Endodermal cell (in vitro differentiated cells): ENCODE data around the gene NADK. TPM values are rescaled to one million over a fixed set of nuclear protein-coding genes. Genes with fewer than 3 reads are reported as not detected.
A peak's percentile ranks its signal among the peaks of the same experiment; 100 is the strongest.

Experiments used
- DNase-seq: peaks from one replicate; pipeline ENCODE4 v3.0.0-alpha.2; 2017
- H3K27ac ChIP-seq: 2 replicates; pipeline ENCODE4 v1.5.1; 2013; ENCODE audit warnings: mild to moderate bottlenecking, low read depth, low read length, moderate library complexity
- H3K27me3 ChIP-seq: 2 replicates; pipeline ENCODE4 v1.6.1; 2013; ENCODE audit warnings: mild to moderate bottlenecking, low read length, moderate library complexity; ENCODE audit not compliant: insufficient read depth, control insufficient read depth, poor library complexity, severe bottlenecking
- H3K36me3 ChIP-seq: 2 replicates; pipeline ENCODE4 v1.7.0; 2013; ENCODE audit warnings: mild to moderate bottlenecking, low read length, moderate library complexity; ENCODE audit not compliant: control insufficient read depth, insufficient read depth
- H3K4me1 ChIP-seq: one replicate; pipeline ENCODE4 v1.7.0; 2013; ENCODE audit warnings: low read length; ENCODE audit not compliant: control insufficient read depth, insufficient read depth
- H3K4me3 ChIP-seq: 2 replicates; pipeline ENCODE4 v1.5.1; 2013; ENCODE audit warnings: mild to moderate bottlenecking, low read length, moderate library complexity
- H3K9ac ChIP-seq: 2 replicates; pipeline ENCODE4 v1.6.1; 2013; ENCODE audit warnings: mild to moderate bottlenecking, low read length, moderate library complexity; ENCODE audit not compliant: poor library complexity, severe bottlenecking; ENCODE audit errors: extremely low read depth
- H3K9me3 ChIP-seq: 2 replicates; pipeline ENCODE4 v1.6.1; 2013; ENCODE audit warnings: mild to moderate bottlenecking, low read length, moderate library complexity; ENCODE audit not compliant: control insufficient read depth
- H3K27ac Mint-ChIP-seq: 2 replicates; pipeline ENCODE4 v1.8.0; 2020; ENCODE audit warnings: mixed read lengths
- H3K27me3 Mint-ChIP-seq: 2 replicates; pipeline ENCODE4 v1.8.0; 2021; ENCODE audit warnings: mild to moderate bottlenecking, mixed read lengths; ENCODE audit not compliant: insufficient read depth
- H3K36me3 Mint-ChIP-seq: 2 replicates; pipeline ENCODE4 v1.8.0; 2020; ENCODE audit warnings: low read depth, mixed read lengths
- H3K4me1 Mint-ChIP-seq: 2 replicates; pipeline ENCODE4 v1.8.0; 2020; ENCODE audit warnings: mixed read lengths
- H3K4me3 Mint-ChIP-seq: 2 replicates; pipeline ENCODE4 v1.8.0; 2020; ENCODE audit warnings: mild to moderate bottlenecking, moderate library complexity, mixed read lengths
- H3K9me3 Mint-ChIP-seq: 2 replicates; pipeline ENCODE4 v1.8.0; 2020; ENCODE audit warnings: mild to moderate bottlenecking, mixed read lengths
- CTCF ChIP-seq: fragments of 200-600 bp; sonication (generic); conservative IDR thresholded peaks from 2 replicates; pipeline ENCODE4 v1.5.0; 2021; ENCODE audit warnings: antibody characterized with exemption, mild to moderate bottlenecking
- WGBS, 2 experiments: methylation state at CpG; one replicate each; pipeline versions ENCODE4 v1.1.5 to v1.1.7; 2013; ENCODE audit warnings: missing lambda C conversion rate in 2 of 2, mixed read lengths in 1 of 2; ENCODE audit not compliant: insufficient coverage in 1 of 2, insufficient read length in 1 of 2; 5-methylcytosine and 5-hydroxymethylcytosine counted together
- total RNA-seq, 2 donors: library from RNA; stranded (reverse); fragmentation: NEBNext Ultra II Directional in 1 of 2; extraction: Animal tissue kit (Norgen Biotek cat#: 25700) in 1 of 2; gene quantifications; 2 replicates in 1 of 2; 3 replicates in 1 of 2; pipeline ENCODE4 v1.2.1, GENCODE V29; 2021

NADK gene
- total RNA-seq, 2 donors from 2014 or later: 75.2 to 81.6 TPM

DNA sequence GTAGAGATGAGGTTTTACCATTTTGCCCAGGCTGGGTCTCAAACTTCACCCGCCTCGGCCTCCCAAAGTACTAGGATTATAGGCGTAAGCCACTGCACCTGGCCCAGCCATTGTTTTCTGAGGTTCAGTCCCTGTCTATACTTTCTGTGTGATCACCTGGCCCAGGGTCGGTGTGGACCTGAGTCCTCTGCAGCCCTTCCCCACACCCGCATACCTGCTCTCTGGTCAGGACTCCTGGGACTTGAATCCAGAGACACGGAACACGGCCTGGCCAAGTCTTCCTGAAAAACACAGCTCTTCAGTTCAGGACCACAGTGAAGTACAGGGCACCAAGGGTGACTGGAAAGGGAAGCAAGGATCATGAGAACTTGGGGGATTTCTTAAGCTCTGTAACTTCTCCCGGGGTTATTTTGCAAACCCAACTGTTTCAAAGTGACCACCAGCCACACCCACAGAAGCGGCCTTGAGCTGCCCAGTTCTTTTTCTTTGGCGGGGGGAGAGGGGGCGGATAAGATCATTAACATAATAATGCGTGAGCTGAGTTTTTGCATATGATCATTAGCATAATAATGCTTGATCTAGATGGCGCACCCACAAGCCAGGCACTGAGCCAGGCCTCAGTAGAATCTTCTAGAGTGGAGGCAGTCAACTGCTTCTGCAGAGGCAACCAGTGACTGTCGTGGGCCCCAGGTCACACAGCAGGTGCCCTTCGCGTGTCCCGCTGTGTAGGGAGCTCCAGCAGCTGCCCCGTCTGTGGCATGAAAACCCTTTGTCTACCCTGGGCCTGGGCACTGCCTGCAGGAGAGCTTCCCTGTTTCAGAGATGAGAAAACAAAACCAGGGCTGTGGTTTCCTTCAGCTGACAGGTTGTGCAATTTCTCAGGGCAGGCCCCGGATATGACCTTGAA is 1.7 kb upstream of the NADK start:
- Histone ChIP-seq H3K9me3 (no peaks in the 10 kb centered on the region), H3K4me1 (peaks cover 16% of the 10 kb centered on the region), H3K27me3 (no peaks in the 10 kb centered on the region), H3K4me3 (no peak overlapping the region), H3K27ac (peak overlapping the region; percentile 46), H3K9ac (no peak overlapping the region), H3K36me3 (peaks cover 6% of the 10 kb centered on the region)
- no peaks in the 10 kb centered on the region for H3K9me3 Mint-ChIP-seq
- DNase-seq: peak; percentile 73
- H3K36me3 Mint-ChIP-seq: peaks cover 11% of the 10 kb centered on the region
- peaks cover 38% of the 10 kb centered on the region for H3K4me1 Mint-ChIP-seq
- peak overlapping the region; percentile 88 for H3K27ac Mint-ChIP-seq
- no peak for TF ChIP-seq CTCF
- H3K4me3 Mint-ChIP-seq: peak overlapping the region; percentile 77
- WGBS, 2 experiments: 47 to 54% methylated on average over 14 to 19 of the region's 19 CpGs
- no peaks in the 10 kb centered on the region for H3K27me3 Mint-ChIP-seq

GRCh38 chr1:1779320-1779675 is 1.0 kb upstream of the NADK start:
- H3K27me3 Mint-ChIP-seq: no peaks in the 10 kb centered on the region
- Histone ChIP-seq H3K4me3 (peak overlapping the region; percentile 67), H3K4me1 (peaks cover 16% of the 10 kb centered on the region), H3K36me3 (no peaks in the 10 kb centered on the region), H3K27me3 (no peaks in the 10 kb centered on the region), H3K9me3 (no peaks in the 10 kb centered on the region), H3K27ac (peak overlapping the region; percentile 36), H3K9ac (peak overlapping the region; percentile 68)
- no peak for TF ChIP-seq CTCF
- no peak for DNase-seq
- peaks cover 10% of the 10 kb centered on the region for H3K36me3 Mint-ChIP-seq
- no peaks in the 10 kb centered on the region for H3K9me3 Mint-ChIP-seq
- peak overlapping the region; percentile 77 for H3K4me3 Mint-ChIP-seq
- WGBS, 2 experiments: 36 to 55% methylated on average over 4 to 9 of the region's 11 CpGs
- peak overlapping the region; percentile 88 for H3K27ac Mint-ChIP-seq
- peaks cover 38% of the 10 kb centered on the region for H3K4me1 Mint-ChIP-seq

DNA sequence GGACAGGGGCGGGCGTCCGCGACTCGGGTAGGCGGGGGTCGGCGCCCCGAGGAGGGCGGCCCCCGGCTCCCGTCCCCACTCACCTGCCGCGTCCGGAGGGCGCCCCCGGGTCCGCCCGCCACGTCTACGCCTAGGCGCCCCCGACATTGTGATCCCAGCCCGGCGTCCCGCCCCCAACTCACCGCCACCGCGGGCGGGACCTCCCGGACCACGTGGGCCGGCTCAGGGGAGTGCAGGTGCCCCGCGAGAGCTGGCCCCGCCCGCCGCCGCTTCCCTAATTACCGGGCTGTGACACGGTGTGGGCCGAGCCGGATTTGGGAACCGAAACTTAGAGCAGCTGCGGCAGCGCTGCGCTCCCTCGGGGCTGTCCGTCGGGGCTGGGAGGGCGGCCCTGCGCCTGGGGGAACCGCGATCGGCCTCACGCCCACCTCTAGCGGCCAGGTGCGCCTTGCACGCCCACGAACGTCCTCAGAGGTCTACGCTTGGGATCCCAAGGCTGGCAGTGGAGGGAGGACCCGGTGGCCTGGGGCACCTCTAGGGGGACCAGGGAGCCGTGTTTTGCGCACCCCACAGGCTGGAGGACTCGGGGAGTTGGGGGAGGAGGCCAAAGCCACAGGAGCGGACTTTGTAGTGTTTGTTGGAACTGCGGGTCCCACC is 521 bp upstream of the NADK start:
- no peaks in the 10 kb centered on the region for H3K9me3 ChIP-seq
- Mint-ChIP-seq H3K27me3 (no peaks in the 10 kb centered on the region), H3K9me3 (no peaks in the 10 kb centered on the region), H3K4me3 (peak overlapping the region; percentile 77), H3K27ac (peak overlapping the region; percentile 88), H3K36me3 (peaks cover 10% of the 10 kb centered on the region), H3K4me1 (peaks cover 38% of the 10 kb centered on the region)
- TF ChIP-seq CTCF: peak; percentile 71
- peaks cover 16% of the 10 kb centered on the region for H3K4me1 ChIP-seq
- H3K27me3 ChIP-seq: no peaks in the 10 kb centered on the region
- peak overlapping the region; percentile 36 for H3K27ac ChIP-seq
- WGBS, 2 experiments: 2 to 5% methylated on average over 30 to 68 of the region's 68 CpGs
- H3K4me3 ChIP-seq: peak overlapping the region; percentile 67
- DNase-seq: peak; percentile 95
- H3K36me3 ChIP-seq: peaks cover under 1% of the 10 kb centered on the region
- H3K9ac ChIP-seq: peak overlapping the region; percentile 68
